H1 (cell line): ENCODE data around the gene NFIA. TPM values are rescaled to one million over a fixed set of nuclear protein-coding genes. Genes with fewer than 3 reads are reported as not detected.

Source experiments
- CTCF ChIA-PET: fragments of 300-600 bp; sonication (Branson Sonifier 250); formaldehyde crosslinking; loops from one replicate; lab custom pipeline; 2021; ENCODE audit not compliant: partially characterized antibody; lab: Charles Lee
- POLR2A ChIA-PET: fragments of 300-600 bp; sonication (Branson Sonifier 250); formaldehyde crosslinking; loops from one replicate; lab custom pipeline; 2021; ENCODE audit warnings: inconsistent platforms; ENCODE audit not compliant: partially characterized antibody; lab: Charles Lee
- DNase-seq, 2 experiments: peaks; one replicate each; pipeline versions ENCODE4 v3.0.0 to v3.0.0-alpha.2; 2010 to 2022; ENCODE audit warnings: low spot score in 2 of 2, low read depth in 1 of 2, mixed read lengths in 1 of 2
- FAIRE-seq: peaks from 2 replicates; lab custom pipeline; 2011; peaks lifted over from hg19 to GRCh38; lab: Jason Lieb, UNC
- H2AFZ ChIP-seq: 2 replicates; pipeline ENCODE4 v1.8.1; 2012; ENCODE audit warnings: low read length, inconsistent platforms
- H2AK5ac ChIP-seq: 2 replicates; pipeline ENCODE4 v1.6.1; 2013; ENCODE audit warnings: low read depth, low read length
- H2BK120ac ChIP-seq: replicated peaks from 2 replicates; pipeline ENCODE3; 2013; ENCODE audit warnings: low read depth, low read length, inconsistent platforms
- H2BK12ac ChIP-seq: 2 replicates; pipeline ENCODE4 v1.6.1; 2013; ENCODE audit warnings: low read depth, low read length
- H2BK15ac ChIP-seq: 2 replicates; pipeline ENCODE4 v1.6.1; 2013; ENCODE audit warnings: low read length
- H2BK20ac ChIP-seq: 2 replicates; pipeline ENCODE4 v1.6.1; 2013; ENCODE audit warnings: low read length
- H2BK5ac ChIP-seq: 2 replicates; pipeline ENCODE4 v1.6.1; 2013; ENCODE audit warnings: low read depth, low read length
- H3K14ac ChIP-seq: 2 replicates; pipeline ENCODE4 v1.6.1; 2013; ENCODE audit warnings: inconsistent platforms; ENCODE audit not compliant: insufficient read length
- H3K18ac ChIP-seq: 2 replicates; pipeline ENCODE4 v1.6.1; 2013; ENCODE audit warnings: low read length; ENCODE audit errors: extremely low read depth
- H3K23ac ChIP-seq: 2 replicates; pipeline ENCODE4 v1.6.1; 2013; ENCODE audit warnings: inconsistent platforms; ENCODE audit not compliant: insufficient read length
- H3K23me2 ChIP-seq: 2 replicates; pipeline ENCODE4 v1.6.1; 2013; ENCODE audit warnings: low read depth, low read length
- H3K27ac ChIP-seq: 2 replicates; pipeline ENCODE4 v1.6.1; 2011; ENCODE audit warnings: low read depth, low read length, inconsistent platforms
- H3K27me3 ChIP-seq, 4 experiments: replicated peaks in 1 of 4; 1 replicate in 1 of 4; 2 replicates in 3 of 4; pipeline versions ENCODE4 v1.6.1 to v1.8.1; 2011 to 2013; ENCODE audit warnings: low read length in 3 of 4, mild to moderate bottlenecking in 3 of 4, inconsistent platforms in 2 of 4, mixed read lengths in 2 of 4, moderate library complexity in 1 of 4; ENCODE audit not compliant: control insufficient read depth in 3 of 4, insufficient read depth in 3 of 4; ENCODE audit errors: extremely low read depth in 1 of 4
- H3K36me3 ChIP-seq, 4 experiments: 2 replicates each; pipeline versions ENCODE4 v1.6.1 to v1.8.1; 2011 to 2013; ENCODE audit warnings: mild to moderate bottlenecking in 4 of 4, low read length in 3 of 4, moderate library complexity in 2 of 4, control low read depth in 1 of 4, inconsistent platforms in 1 of 4; ENCODE audit not compliant: insufficient read depth in 4 of 4, control insufficient read depth in 2 of 4
- H3K4ac ChIP-seq: replicated peaks from 2 replicates; pipeline ENCODE3; 2013; ENCODE audit warnings: low read length, low read depth, mixed read lengths, inconsistent platforms; ENCODE audit not compliant: insufficient read length
- H3K4me1 ChIP-seq, 4 experiments: replicated peaks in 1 of 4; 1 replicate in 1 of 4; 2 replicates in 3 of 4; pipeline versions ENCODE4 v1.6.1 to v1.8.1; 2011 to 2013; ENCODE audit warnings: low read length in 3 of 4, inconsistent platforms in 2 of 4, mixed read lengths in 1 of 4; ENCODE audit not compliant: insufficient read depth in 4 of 4, control insufficient read depth in 3 of 4
- H3K4me2 ChIP-seq, 2 experiments: 2 replicates each; pipeline versions ENCODE4 v1.6.1 to v1.8.1; 2011 to 2013; ENCODE audit warnings: low read depth in 2 of 2, low read length in 2 of 2, control low read depth in 1 of 2, inconsistent platforms in 1 of 2, mild to moderate bottlenecking in 1 of 2; ENCODE audit not compliant: insufficient read depth in 1 of 2
- H3K4me3 ChIP-seq, 4 experiments: fragments of 200-600, 300-600 bp in 1 of 4; sonication (generic), shearing (Covaris generic), sonication (Bioruptor Twin) in 1 of 4; 2 replicates each; pipeline versions ENCODE4 v1.5.1 to v1.8.1; 2011 to 2016; ENCODE audit warnings: low read length in 4 of 4, low read depth in 3 of 4, control low read depth in 2 of 4, inconsistent platforms in 2 of 4, mild to moderate bottlenecking in 2 of 4, mixed read lengths in 1 of 4, moderate library complexity in 1 of 4; ENCODE audit not compliant: insufficient read depth in 2 of 4; ENCODE audit errors: extremely low read depth in 1 of 4
- H3K56ac ChIP-seq: replicated peaks from 2 replicates; pipeline ENCODE3; 2013; ENCODE audit warnings: low read depth, mild to moderate bottlenecking, mixed read lengths, low read length, inconsistent platforms; ENCODE audit not compliant: insufficient read length
- H3K79me1 ChIP-seq: 2 replicates; pipeline ENCODE4 v1.6.1; 2013; ENCODE audit warnings: low read depth, low read length, control low read depth
- H3K79me2 ChIP-seq, 2 experiments: 2 replicates each; pipeline versions ENCODE4 v1.6.1 to v1.8.1; 2012 to 2013; ENCODE audit warnings: low read length in 2 of 2, mild to moderate bottlenecking in 2 of 2, inconsistent platforms in 1 of 2; ENCODE audit not compliant: insufficient read depth in 2 of 2, control insufficient read depth in 1 of 2
- H3K9ac ChIP-seq, 4 experiments: replicated peaks in 1 of 4; 1 replicate in 1 of 4; 2 replicates in 3 of 4; pipeline versions ENCODE4 v1.6.1 to v1.8.1; 2011 to 2013; ENCODE audit warnings: low read depth in 3 of 4, low read length in 3 of 4, control low read depth in 2 of 4, mild to moderate bottlenecking in 2 of 4, moderate library complexity in 2 of 4, inconsistent platforms in 1 of 4; ENCODE audit errors: extremely low read depth in 1 of 4
- H3K9me3 ChIP-seq, 2 experiments: 2 replicates each; pipeline versions ENCODE4 v1.6.1 to v1.8.1; 2012 to 2013; ENCODE audit warnings: mild to moderate bottlenecking in 2 of 2, moderate library complexity in 2 of 2, control low read depth in 1 of 2, inconsistent platforms in 1 of 2, low read depth in 1 of 2, low read length in 1 of 2, mixed read lengths in 1 of 2; ENCODE audit not compliant: insufficient read depth in 2 of 2
- H4K20me1 ChIP-seq, 2 experiments: replicated peaks in 1 of 2; 2 replicates each; pipeline versions ENCODE3 to v1.8.1; 2011 to 2013; ENCODE audit warnings: inconsistent platforms in 2 of 2, low read length in 2 of 2, mild to moderate bottlenecking in 1 of 2; ENCODE audit not compliant: insufficient read depth in 2 of 2, control insufficient read depth in 1 of 2
- H4K5ac ChIP-seq: 2 replicates; pipeline ENCODE4 v1.6.1; 2013; ENCODE audit warnings: low read length, low read depth, mixed read lengths, inconsistent platforms; ENCODE audit not compliant: insufficient read length
- H4K8ac ChIP-seq: 2 replicates; pipeline ENCODE4 v1.8.0; 2013; ENCODE audit warnings: mild to moderate bottlenecking, moderate library complexity, low read length, inconsistent platforms; ENCODE audit not compliant: insufficient read depth; ENCODE audit errors: extremely low read depth
- H4K91ac ChIP-seq: replicated peaks from 2 replicates; pipeline ENCODE3; 2013; ENCODE audit warnings: low read length, mixed read lengths, inconsistent platforms; ENCODE audit not compliant: insufficient read length
- CBX5 ChIP-seq: fragments of 300-800, 300-1000 bp; sonication (generic); IDR thresholded peaks from 2 replicates; pipeline ENCODE4 v1.7.1; 2016; ENCODE audit warnings: antibody characterized with exemption, low read length, low read depth
- CHD2 ChIP-seq: IDR thresholded peaks from 2 replicates; pipeline ENCODE4 v1.6.1; 2012; ENCODE audit warnings: low read length, improper control_type of control experiment
- CREB1 ChIP-seq: IDR thresholded peaks from 2 replicates; pipeline ENCODE4 v1.6.1; 2012; ENCODE audit warnings: inconsistent platforms
- NRF1 ChIP-seq: IDR thresholded peaks from 2 replicates; pipeline ENCODE4 v1.6.1; 2011; ENCODE audit warnings: mild to moderate bottlenecking, low read depth, low read length, improper control_type of control experiment
- RNF2 ChIP-seq: fragments of 200-900, 300-1000 bp; sonication (generic); IDR thresholded peaks from 2 replicates; pipeline ENCODE4 v1.7.1; 2016; ENCODE audit warnings: borderline replicate concordance, low read depth, mild to moderate bottlenecking, antibody characterized with exemption, low read length; ENCODE audit not compliant: poor library complexity, severe bottlenecking; ENCODE audit errors: missing control alignments
- SIRT6 ChIP-seq: IDR thresholded peaks from one replicate; pipeline ENCODE4 v1.7.1; 2012; ENCODE audit warnings: low read length, inconsistent platforms
- SP2 ChIP-seq: IDR thresholded peaks from 2 replicates; pipeline ENCODE4 v1.6.1; 2012; ENCODE audit warnings: mild to moderate bottlenecking, low read length, inconsistent platforms
- TAF1 ChIP-seq: IDR thresholded peaks from 2 replicates; pipeline ENCODE4 v1.6.1; 2011; ENCODE audit warnings: mild to moderate bottlenecking, low read depth, low read length
- WGBS, 2 experiments: shearing (Covaris generic) in 1 of 2; methylation state at CpG; one replicate each; pipeline versions ENCODE4 v1.1.6 to v1.1.7; 2013 to 2015; ENCODE audit warnings: low lambda C conversion rate in 2 of 2, mixed read lengths in 2 of 2, inconsistent platforms in 1 of 2, low coverage in 1 of 2, missing lambda C conversion rate in 1 of 2; ENCODE audit not compliant: insufficient replicate concordance in 2 of 2, insufficient coverage in 1 of 2, insufficient read length in 1 of 2; ENCODE audit errors: extremely low coverage in 1 of 2, missing lambda C conversion rate in 1 of 2; 5-methylcytosine and 5-hydroxymethylcytosine counted together
- polyA plus RNA-seq, 7 experiments: library from polyadenylated mRNA; depleted of rRNA in 3 of 7; stranded (reverse) in 5 of 7; unstranded in 2 of 7; fragments of >200 nt in 5 of 7; fragments of 200-250 nt in 2 of 7; gene quantifications; 1 replicate in 5 of 7; 2 replicates in 1 of 7; 4 replicates in 1 of 7; pipeline versions ENCODE4 v1.2.1 to v1.2.3, GENCODE V29; 2011 to 2013; ENCODE audit warnings: missing spikeins in 2 of 7, mixed read lengths in 2 of 7
- total RNA-seq: library from RNA; stranded (reverse); fragmentation: NEBNext Ultra II Directional; extraction: Animal tissue kit (Norgen Biotek cat#: 25700); gene quantifications from 2 replicates; pipeline ENCODE4 v1.2.1, GENCODE V29; 2021

NFIA gene
- total and polyA plus RNA-seq, 2 of the 8 experiments (the other 6 are each of a cell fraction or from before 2014, with no cell fraction given), result 1.8 to 2.3 TPM

GRCh38 chr1:61245696-61246400, 163.5 kb downstream of the NFIA start:
- no peaks in the 10 kb centered on the region for H3K36me3 ChIP-seq
- no peak overlapping the region for H2AK5ac ChIP-seq
- no peak overlapping the region for H2BK20ac ChIP-seq
- no peak overlapping the region for H3K4me2 ChIP-seq
- no peak overlapping the region for H2AFZ ChIP-seq
- no peak overlapping the region for H3K56ac ChIP-seq
- FAIRE-seq (no peak), DNase-seq (no peak)
- H3K9me3 ChIP-seq, result peaks cover 0 to 3% of the 10 kb centered on the region in 2 experiments; a peak in 1 of 4 replicates
- no peak overlapping the region for H2BK12ac ChIP-seq
- no peak overlapping the region for H3K4me3 ChIP-seq
- no peaks in the 10 kb centered on the region for H3K79me2 ChIP-seq
- H3K27ac ChIP-seq, result no peak overlapping the region
- WGBS, 2 experiments, result 92% methylated on average over 7 of the region's 7 CpGs; no CpG with 5 or more reads in 1 of the 2 experiments
- H4K20me1 ChIP-seq, result no peaks in the 10 kb centered on the region
- H3K4ac ChIP-seq, result no peak overlapping the region
- ChIA-PET POLR2A (interaction anchor here (0.5 kb wide), 1 partner anchor 40 kb away, joined by 5 read pairs; no protein-coding TSS in a partner anchor), CTCF (interaction anchor here (0.5 to 1.6 kb wide), 3 partner anchors 9 to 1305 kb away, joined by 3 read pairs; no protein-coding TSS in a partner anchor)
- no peak overlapping the region for H3K14ac ChIP-seq
- no peak overlapping the region for H3K23ac ChIP-seq
- H3K18ac ChIP-seq, result no peak overlapping the region
- no peak overlapping the region for H3K9ac ChIP-seq
- H2BK15ac ChIP-seq, result no peak overlapping the region
- no peak overlapping the region for H2BK120ac ChIP-seq
- H4K91ac ChIP-seq, result no peak overlapping the region
- H3K27me3 ChIP-seq, result no peaks in the 10 kb centered on the region
- H3K79me1 ChIP-seq, result no peaks in the 10 kb centered on the region
- TF ChIP-seq TAF1, result no peak
- no peak for TF ChIP-seq RNF2
- TF ChIP-seq CHD2, result no peak
- no peak for TF ChIP-seq SP2
- TF ChIP-seq SIRT6, result no peak
- no peak for TF ChIP-seq CREB1
- TF ChIP-seq CBX5, result no peak
- TF ChIP-seq NRF1, result no peak
- no peak overlapping the region for H2BK5ac ChIP-seq
- H3K23me2 ChIP-seq, result no peaks in the 10 kb centered on the region
- H4K8ac ChIP-seq, result no peak overlapping the region
- H3K4me1 ChIP-seq, result peaks cover 2 to 12% (median 7%) of the 10 kb centered on the region in 4 experiments; a peak in 5 of 7 replicates
- H4K5ac ChIP-seq, result no peak overlapping the region
